Transverse colon (tissue), 4 donors: Measurements from ENCODE around the gene PDE4D.

Experiments used
- EP300 ChIP-seq: sonication (generic); formaldehyde crosslinking; IDR thresholded peaks from one replicate; pipeline ENCODE4 v1.6.1; 2017; ENCODE audit warnings: antibody characterized with exemption, low read depth
- POLR2A ChIP-seq: fragments of 450-650 bp; IDR thresholded peaks from one replicate; pipeline ENCODE4 v1.6.1; 2016; ENCODE audit warnings: antibody characterized with exemption, mild to moderate bottlenecking, moderate library complexity
- POLR2AphosphoS5 ChIP-seq, 3 donors: sonication (generic); formaldehyde crosslinking; IDR thresholded peaks; one replicate each; pipeline ENCODE4 v1.6.1; 2016; ENCODE audit warnings: antibody characterized with exemption in 3 of 3
- TF ChIP-seq, protein P1 (sequence below), 5 experiments: fragments of 200-600 bp in 3 of 5; fragments of 450-650 bp in 2 of 5; sonication (generic) in 3 of 5; IDR thresholded peaks; 1 replicate in 2 of 5; 2 replicates in 3 of 5; pipeline ENCODE4 v1.5.1; 2016 to 2017; ENCODE audit warnings: antibody characterized with exemption in 5 of 5, inconsistent platforms in 3 of 5, mild to moderate bottlenecking in 2 of 5, moderate library complexity in 1 of 5

DNA sequence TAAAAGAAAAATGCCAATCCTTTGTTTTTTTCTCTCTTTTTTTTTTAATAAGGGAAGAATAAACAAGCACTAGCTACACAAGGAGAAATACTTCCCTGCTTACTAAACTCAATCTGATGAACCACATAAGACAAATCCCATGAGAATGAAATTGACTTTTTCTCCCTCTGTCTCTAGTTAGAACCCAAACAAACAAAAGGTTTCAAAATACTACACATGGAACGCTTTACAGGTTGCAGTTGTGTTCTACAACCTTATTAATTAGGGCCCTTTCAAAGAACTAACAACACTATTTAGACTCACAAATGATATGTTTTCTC is 124.5 kb downstream of the PDE4D start:
- TF ChIP-seq, protein P1, sequence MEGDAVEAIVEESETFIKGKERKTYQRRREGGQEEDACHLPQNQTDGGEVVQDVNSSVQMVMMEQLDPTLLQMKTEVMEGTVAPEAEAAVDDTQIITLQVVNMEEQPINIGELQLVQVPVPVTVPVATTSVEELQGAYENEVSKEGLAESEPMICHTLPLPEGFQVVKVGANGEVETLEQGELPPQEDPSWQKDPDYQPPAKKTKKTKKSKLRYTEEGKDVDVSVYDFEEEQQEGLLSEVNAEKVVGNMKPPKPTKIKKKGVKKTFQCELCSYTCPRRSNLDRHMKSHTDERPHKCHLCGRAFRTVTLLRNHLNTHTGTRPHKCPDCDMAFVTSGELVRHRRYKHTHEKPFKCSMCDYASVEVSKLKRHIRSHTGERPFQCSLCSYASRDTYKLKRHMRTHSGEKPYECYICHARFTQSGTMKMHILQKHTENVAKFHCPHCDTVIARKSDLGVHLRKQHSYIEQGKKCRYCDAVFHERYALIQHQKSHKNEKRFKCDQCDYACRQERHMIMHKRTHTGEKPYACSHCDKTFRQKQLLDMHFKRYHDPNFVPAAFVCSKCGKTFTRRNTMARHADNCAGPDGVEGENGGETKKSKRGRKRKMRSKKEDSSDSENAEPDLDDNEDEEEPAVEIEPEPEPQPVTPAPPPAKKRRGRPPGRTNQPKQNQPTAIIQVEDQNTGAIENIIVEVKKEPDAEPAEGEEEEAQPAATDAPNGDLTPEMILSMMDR (IDR thresholded peaks at IDR 0.05): no peak
- TF ChIP-seq POLR2AphosphoS5 (IDR thresholded peaks at IDR 0.05) (no peak), POLR2A (no peak), EP300 (no peak)
